AG04449 (cell line): ENCODE measurements around the gene RHOH.

Experiments used
- CTCF ChIA-PET: fragments of 350-600 bp; formaldehyde crosslinking; extraction: SDS; loops from one replicate; lab custom pipeline; 2021; ENCODE audit warnings: antibody characterized with exemption; lab: Yijun Ruan, JAX
- POLR2A ChIA-PET: fragments of 400-600, 350-600 bp; formaldehyde crosslinking; extraction: SDS; loops from one replicate; lab custom pipeline; 2020; ENCODE audit warnings: antibody characterized with exemption, inconsistent platforms; lab: Yijun Ruan, JAX
- DNase-seq: peaks from one replicate; pipeline ENCODE4 v3.0.0-alpha.2; 2010; ENCODE audit warnings: low read depth, low spot score
- H3K4me3 ChIP-seq: 2 replicates; pipeline ENCODE4 v1.5.1; 2011; ENCODE audit warnings: low read depth, mild to moderate bottlenecking, control low read depth, low read length
- CTCF ChIP-seq: IDR thresholded peaks from one replicate; pipeline ENCODE4 v1.5.1; 2011; ENCODE audit warnings: mild to moderate bottlenecking, moderate library complexity, low read length, control low read depth, inconsistent platforms; ENCODE audit not compliant: insufficient read depth; ENCODE audit errors: missing control alignments

Gene RHOH

GRCh38 chr4:40204507-40205258 lies 7.9 kb downstream of the RHOH start:
- H3K4me3 ChIP-seq = no peak overlapping the region
- TF ChIP-seq CTCF = no peak
- ChIA-PET POLR2A (no interaction called here), CTCF (interaction anchor here (1.2 to 1.4 kb wide), 2 partner anchors 10 to 113 kb away, joined by 3 read pairs; no protein-coding TSS in a partner anchor)
- no peak for DNase-seq

- H3K4me3 ChIP-seq = no peak overlapping the region
- POLR2A ChIA-PET = no interaction called here
- CTCF ChIA-PET = no interaction called here
- TF ChIP-seq CTCF = no peak
- DNase-seq = no peak
Observed at GRCh38 chr4:40205259-40206198, 8.7 kb downstream of the RHOH start.

- DNase-seq = no peak
- CTCF ChIA-PET = no interaction called here
- POLR2A ChIA-PET = no interaction called here
- no peak overlapping the region for H3K4me3 ChIP-seq
- no peak for TF ChIP-seq CTCF
Observed at GRCh38 chr4:40206426-40206825, 9.6 kb downstream of the RHOH start.

GRCh38 chr4:40209401-40209800 lies 12.6 kb downstream of the RHOH start:
- TF ChIP-seq CTCF = no peak

GRCh38 chr4:40210776-40211175 lies 13.9 kb downstream of the RHOH start:
- POLR2A ChIA-PET = no interaction called here
- TF ChIP-seq CTCF = no peak
- CTCF ChIA-PET = interaction anchor here (1.3 kb wide), 1 partner anchor 99 kb away, joined by 5 read pairs; no protein-coding TSS in a partner anchor
- no peak overlapping the region for H3K4me3 ChIP-seq
- no peak for DNase-seq

More at GRCh38 chr4:40209401-40209800, 12.6 kb downstream of the RHOH start:
- DNase-seq = no peak
- H3K4me3 ChIP-seq = no peak overlapping the region
- ChIA-PET CTCF (no interaction called here), POLR2A (no interaction called here)
